HEK293 (cell line): Measurements from ENCODE around the gene COX7A2.

ENCODE experiments used
- CTCF ChIA-PET: fragments of 350-600 bp; formaldehyde crosslinking; extraction: SDS; loops from one replicate; lab custom pipeline; 2021; ENCODE audit warnings: antibody characterized with exemption; lab: Yijun Ruan, JAX
- POLR2A ChIA-PET: fragments of 300-600 bp; formaldehyde crosslinking; extraction: SDS; loops from one replicate; lab custom pipeline; 2020; ENCODE audit warnings: antibody characterized with exemption, inconsistent platforms; lab: Yijun Ruan, JAX
- H3K27ac ChIP-seq: fragments of 200-500 bp; sonication (Bioruptor generic); 2 replicates; pipeline ENCODE4 v1.5.1; 2014; ENCODE audit warnings: low read depth, low read length, control low read depth, inconsistent platforms; ENCODE audit errors: extremely low read depth
- H3K36me3 ChIP-seq, 2 experiments: fragments of 200-500 bp in 1 of 2; sonication (Bioruptor generic) in 1 of 2; 1 replicate in 1 of 2; 2 replicates in 1 of 2; pipeline ENCODE4 v1.5.1; 2014 to 2017; ENCODE audit warnings: inconsistent platforms in 2 of 2, low read length in 2 of 2; ENCODE audit not compliant: control insufficient read depth in 2 of 2, insufficient read depth in 1 of 2
- H3K4me1 ChIP-seq: fragments of 200-500 bp; sonication (Bioruptor generic); 2 replicates; pipeline ENCODE4 v1.5.1; 2014; ENCODE audit warnings: mild to moderate bottlenecking, low read length, inconsistent platforms; ENCODE audit not compliant: control insufficient read depth, insufficient read depth
- H3K4me3 ChIP-seq: 2 replicates; pipeline ENCODE4 v1.5.1; 2011; ENCODE audit warnings: low read depth, mild to moderate bottlenecking, control low read depth, low read length, moderate library complexity
- H3K9me3 ChIP-seq: fragments of 200-500 bp; sonication (Bioruptor generic); 2 replicates; pipeline ENCODE4 v1.5.1; 2014; ENCODE audit warnings: low read depth, low read length, inconsistent platforms; ENCODE audit not compliant: control insufficient read depth, insufficient read depth
- AEBP2 ChIP-seq: fragments of 450-650 bp; formaldehyde crosslinking; IDR thresholded peaks from 2 replicates; pipeline ENCODE4 v1.5.1; 2016; ENCODE audit warnings: missing biosample characterization, missing genetic modification characterization, borderline replicate concordance
- GFI1B ChIP-seq: fragments of 450-650 bp; formaldehyde crosslinking; IDR thresholded peaks from 2 replicates; pipeline ENCODE4 v1.5.1; 2016; ENCODE audit warnings: missing biosample characterization, missing genetic modification characterization
- HOXA7 ChIP-seq: sonication (generic); formaldehyde crosslinking; IDR thresholded peaks from 2 replicates; pipeline ENCODE4 v1.8.1; 2022; ENCODE audit warnings: missing genetic modification reagents, borderline replicate concordance
- HOXC10 ChIP-seq: sonication (generic); formaldehyde crosslinking; IDR thresholded peaks from 2 replicates; pipeline ENCODE4 v1.8.1; 2023; ENCODE audit warnings: mild to moderate bottlenecking, missing genetic modification reagents
- OVOL3 ChIP-seq: fragments of 450-650 bp; formaldehyde crosslinking; IDR thresholded peaks from 2 replicates; pipeline ENCODE4 v1.5.1; 2016; ENCODE audit warnings: missing biosample characterization, missing genetic modification characterization
- PBX3 ChIP-seq: sonication (generic); formaldehyde crosslinking; IDR thresholded peaks from 2 replicates; pipeline ENCODE4 v1.8.1; 2022; ENCODE audit warnings: mild to moderate bottlenecking, moderate library complexity, missing genetic modification reagents
- SCRT1 ChIP-seq: fragments of 450-650 bp; formaldehyde crosslinking; IDR thresholded peaks from 2 replicates; pipeline ENCODE4 v1.5.1; 2016; ENCODE audit warnings: missing biosample characterization, missing genetic modification characterization, borderline replicate concordance
- ZBTB17 ChIP-seq: fragments of 450-650 bp; formaldehyde crosslinking; IDR thresholded peaks from 2 replicates; pipeline ENCODE4 v1.5.1; 2016; ENCODE audit warnings: missing biosample characterization, missing genetic modification characterization
- ZBTB21 ChIP-seq: fragments of 450-650 bp; formaldehyde crosslinking; IDR thresholded peaks from 2 replicates; pipeline ENCODE4 v1.5.1; 2017; ENCODE audit warnings: missing biosample characterization, missing genetic modification characterization
- ZNF19 ChIP-seq: fragments of 450-650 bp; formaldehyde crosslinking; IDR thresholded peaks from 2 replicates; pipeline ENCODE4; 2016; ENCODE audit warnings: missing biosample characterization, missing genetic modification characterization, low read depth
- ZNF221 ChIP-seq: fragments of 450-650 bp; formaldehyde crosslinking; IDR thresholded peaks from 2 replicates; pipeline ENCODE4 v1.5.1; 2017; ENCODE audit warnings: missing biosample characterization, missing genetic modification characterization, borderline replicate concordance
- ZNF223 ChIP-seq: fragments of 450-650 bp; formaldehyde crosslinking; IDR thresholded peaks from 2 replicates; pipeline ENCODE4 v1.5.1; 2016; ENCODE audit warnings: missing biosample characterization, missing genetic modification characterization
- ZNF280C ChIP-seq: fragments of 450-650 bp; formaldehyde crosslinking; IDR thresholded peaks from 2 replicates; pipeline ENCODE4 v1.5.1; 2016; ENCODE audit warnings: missing biosample characterization, missing genetic modification characterization
- ZNF37A ChIP-seq: fragments of 450-650 bp; IDR thresholded peaks from 2 replicates; pipeline ENCODE4 v1.5.1; 2018; ENCODE audit warnings: missing biosample characterization, missing genetic modification characterization
- ZNF404 ChIP-seq: fragments of 450-650 bp; formaldehyde crosslinking; IDR thresholded peaks from 2 replicates; pipeline ENCODE4 v1.5.1; 2017; ENCODE audit warnings: missing biosample characterization, missing genetic modification characterization
- ZNF530 ChIP-seq: fragments of 450-650 bp; formaldehyde crosslinking; IDR thresholded peaks from 2 replicates; pipeline ENCODE4 v1.5.1; 2016; ENCODE audit warnings: low read depth, missing biosample characterization, missing genetic modification characterization
- ZNF777 ChIP-seq: fragments of 450-650 bp; formaldehyde crosslinking; IDR thresholded peaks from 2 replicates; pipeline ENCODE4 v1.5.1; 2017; ENCODE audit warnings: missing biosample characterization, missing genetic modification characterization, borderline replicate concordance
- ZNF843 ChIP-seq: fragments of 450-650 bp; formaldehyde crosslinking; IDR thresholded peaks from 2 replicates; pipeline ENCODE4 v1.5.1; 2016; ENCODE audit warnings: missing biosample characterization, missing genetic modification characterization
- ZSCAN23 ChIP-seq: fragments of 450-650 bp; formaldehyde crosslinking; IDR thresholded peaks from 2 replicates; pipeline ENCODE4 v1.5.1; 2016; ENCODE audit warnings: missing biosample characterization, missing genetic modification characterization
- TF ChIP-seq, protein P1 (sequence below): fragments of 450-650 bp; formaldehyde crosslinking; IDR thresholded peaks from 2 replicates; pipeline ENCODE4 v1.5.1; 2016; ENCODE audit warnings: missing biosample characterization, missing genetic modification characterization, borderline replicate concordance
- TF ChIP-seq, protein P2 (sequence below): fragments of 450-650 bp; formaldehyde crosslinking; IDR thresholded peaks from 2 replicates; pipeline ENCODE4 v1.5.1; 2017; ENCODE audit warnings: missing biosample characterization, missing genetic modification characterization

The COX7A2 gene

DNA sequence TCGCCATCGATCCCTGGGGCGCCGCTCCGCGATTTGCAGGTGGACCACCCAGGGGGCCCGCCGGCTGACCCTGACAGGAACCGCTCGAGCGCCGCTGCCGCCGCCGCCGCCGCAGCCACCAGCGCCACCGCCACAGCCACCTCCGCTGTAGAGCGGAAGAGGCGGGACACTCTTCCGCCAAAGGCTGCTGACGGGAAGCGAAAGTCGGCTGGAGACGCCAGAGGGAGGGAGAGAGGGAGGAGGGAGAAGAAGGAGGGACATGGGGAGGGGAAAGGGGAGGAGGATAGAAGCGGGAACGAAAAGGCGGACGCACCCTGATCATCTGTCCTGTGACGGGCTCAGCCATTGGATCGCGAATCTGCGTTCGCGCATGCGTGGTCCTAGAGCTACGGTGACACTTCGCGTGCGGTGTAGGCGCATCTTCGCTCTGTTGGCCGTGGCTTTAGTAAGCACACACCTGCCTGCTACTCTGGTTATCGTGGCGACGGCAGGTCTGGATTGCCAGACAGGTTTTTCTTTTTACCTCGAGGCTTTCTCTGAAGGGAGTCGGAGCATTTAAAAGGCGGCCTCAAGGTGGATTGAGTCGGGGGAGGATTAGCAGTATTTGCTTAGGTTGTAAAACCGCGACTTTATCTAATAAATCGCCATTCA is 41.2 kb upstream of the COX7A2 start, which contains the start of gene TMEM30A (continued):
- TF ChIP-seq, protein P1, sequence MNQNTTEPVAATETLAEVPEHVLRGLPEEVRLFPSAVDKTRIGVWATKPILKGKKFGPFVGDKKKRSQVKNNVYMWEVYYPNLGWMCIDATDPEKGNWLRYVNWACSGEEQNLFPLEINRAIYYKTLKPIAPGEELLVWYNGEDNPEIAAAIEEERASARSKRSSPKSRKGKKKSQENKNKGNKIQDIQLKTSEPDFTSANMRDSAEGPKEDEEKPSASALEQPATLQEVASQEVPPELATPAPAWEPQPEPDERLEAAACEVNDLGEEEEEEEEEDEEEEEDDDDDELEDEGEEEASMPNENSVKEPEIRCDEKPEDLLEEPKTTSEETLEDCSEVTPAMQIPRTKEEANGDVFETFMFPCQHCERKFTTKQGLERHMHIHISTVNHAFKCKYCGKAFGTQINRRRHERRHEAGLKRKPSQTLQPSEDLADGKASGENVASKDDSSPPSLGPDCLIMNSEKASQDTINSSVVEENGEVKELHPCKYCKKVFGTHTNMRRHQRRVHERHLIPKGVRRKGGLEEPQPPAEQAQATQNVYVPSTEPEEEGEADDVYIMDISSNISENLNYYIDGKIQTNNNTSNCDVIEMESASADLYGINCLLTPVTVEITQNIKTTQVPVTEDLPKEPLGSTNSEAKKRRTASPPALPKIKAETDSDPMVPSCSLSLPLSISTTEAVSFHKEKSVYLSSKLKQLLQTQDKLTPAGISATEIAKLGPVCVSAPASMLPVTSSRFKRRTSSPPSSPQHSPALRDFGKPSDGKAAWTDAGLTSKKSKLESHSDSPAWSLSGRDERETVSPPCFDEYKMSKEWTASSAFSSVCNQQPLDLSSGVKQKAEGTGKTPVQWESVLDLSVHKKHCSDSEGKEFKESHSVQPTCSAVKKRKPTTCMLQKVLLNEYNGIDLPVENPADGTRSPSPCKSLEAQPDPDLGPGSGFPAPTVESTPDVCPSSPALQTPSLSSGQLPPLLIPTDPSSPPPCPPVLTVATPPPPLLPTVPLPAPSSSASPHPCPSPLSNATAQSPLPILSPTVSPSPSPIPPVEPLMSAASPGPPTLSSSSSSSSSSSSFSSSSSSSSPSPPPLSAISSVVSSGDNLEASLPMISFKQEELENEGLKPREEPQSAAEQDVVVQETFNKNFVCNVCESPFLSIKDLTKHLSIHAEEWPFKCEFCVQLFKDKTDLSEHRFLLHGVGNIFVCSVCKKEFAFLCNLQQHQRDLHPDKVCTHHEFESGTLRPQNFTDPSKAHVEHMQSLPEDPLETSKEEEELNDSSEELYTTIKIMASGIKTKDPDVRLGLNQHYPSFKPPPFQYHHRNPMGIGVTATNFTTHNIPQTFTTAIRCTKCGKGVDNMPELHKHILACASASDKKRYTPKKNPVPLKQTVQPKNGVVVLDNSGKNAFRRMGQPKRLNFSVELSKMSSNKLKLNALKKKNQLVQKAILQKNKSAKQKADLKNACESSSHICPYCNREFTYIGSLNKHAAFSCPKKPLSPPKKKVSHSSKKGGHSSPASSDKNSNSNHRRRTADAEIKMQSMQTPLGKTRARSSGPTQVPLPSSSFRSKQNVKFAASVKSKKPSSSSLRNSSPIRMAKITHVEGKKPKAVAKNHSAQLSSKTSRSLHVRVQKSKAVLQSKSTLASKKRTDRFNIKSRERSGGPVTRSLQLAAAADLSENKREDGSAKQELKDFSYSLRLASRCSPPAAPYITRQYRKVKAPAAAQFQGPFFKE: no peak
- TF ChIP-seq ZNF843 (tag by site-specific recombination): no peak
- no peak for TF ChIP-seq ZNF530 (tag by site-specific recombination)
- TF ChIP-seq SCRT1: no peak
- no peak for TF ChIP-seq ZNF777 (tag by site-specific recombination)
- TF ChIP-seq ZNF223: no peak
- TF ChIP-seq ZSCAN23 (tag by site-specific recombination): no peak

DNA sequence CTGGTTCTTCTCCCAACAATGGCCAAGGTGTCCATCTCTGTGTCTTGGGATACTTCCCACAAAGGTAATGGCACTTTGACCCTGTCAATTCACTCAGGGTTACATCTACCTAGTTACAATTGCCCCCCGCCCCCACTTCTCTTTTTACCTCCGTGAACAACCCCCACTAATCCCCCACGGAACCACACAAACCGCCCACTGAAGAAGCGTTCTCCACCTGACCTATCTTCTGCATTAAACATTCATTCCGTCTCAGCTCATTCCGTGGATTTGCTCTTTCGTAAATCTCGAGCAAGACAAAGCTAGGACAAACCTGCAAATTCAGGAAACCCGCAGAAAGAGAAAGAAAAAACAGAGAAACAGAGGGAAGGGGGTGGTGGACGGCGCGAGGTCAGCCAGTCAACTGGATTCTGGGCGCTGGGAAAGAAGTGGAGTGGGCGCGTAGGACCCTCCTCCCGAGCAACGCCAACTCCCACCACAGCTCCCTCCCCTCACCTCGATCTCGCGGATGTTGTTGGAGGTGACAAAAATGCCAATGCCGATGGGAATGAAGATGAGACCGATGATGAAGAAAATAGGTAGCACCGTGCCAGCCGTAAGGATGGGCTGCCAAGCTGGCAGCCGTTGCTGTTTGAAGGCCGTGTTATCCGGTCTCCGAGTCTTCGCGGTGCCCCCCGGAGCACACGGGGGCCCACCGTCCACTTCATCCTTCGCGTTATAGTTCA is 40.5 kb upstream of the COX7A2 start:
- no peaks in the 10 kb centered on the region for H3K9me3 ChIP-seq
- peak overlapping the region; percentile 64 for H3K27ac ChIP-seq
- ChIA-PET CTCF (interaction anchor here (0.6 to 2.3 kb wide), 8 partner anchors 13 to 246 kb away, joined by 3 to 23 read pairs (median 4); no protein-coding TSS in a partner anchor), POLR2A (interaction anchor here (0.7 to 2.1 kb wide), 20 partner anchors 9 to 318 kb away, joined by 3 to 12 read pairs (median 4); partner anchors contain the start of genes COX7A2 and SENP6)
- H3K4me1 ChIP-seq: peaks cover 10% of the 10 kb centered on the region; the same call in 1 of the 2 replicates
- H3K4me3 ChIP-seq: peak overlapping the region; percentile 97
- no peaks in the 10 kb centered on the region for H3K36me3 ChIP-seq
- TF ChIP-seq ZNF404 (tag by site-specific recombination): no peak
- no peak for TF ChIP-seq OVOL3 (tag by site-specific recombination)
- no peak for TF ChIP-seq ZNF280C (tag by site-specific recombination)
- TF ChIP-seq PBX3: no peak
- TF ChIP-seq HOXC10: no peak
- no peak for TF ChIP-seq ZBTB17
- no peak for TF ChIP-seq GFI1B (tag by site-specific recombination)
- TF ChIP-seq, protein P2, sequence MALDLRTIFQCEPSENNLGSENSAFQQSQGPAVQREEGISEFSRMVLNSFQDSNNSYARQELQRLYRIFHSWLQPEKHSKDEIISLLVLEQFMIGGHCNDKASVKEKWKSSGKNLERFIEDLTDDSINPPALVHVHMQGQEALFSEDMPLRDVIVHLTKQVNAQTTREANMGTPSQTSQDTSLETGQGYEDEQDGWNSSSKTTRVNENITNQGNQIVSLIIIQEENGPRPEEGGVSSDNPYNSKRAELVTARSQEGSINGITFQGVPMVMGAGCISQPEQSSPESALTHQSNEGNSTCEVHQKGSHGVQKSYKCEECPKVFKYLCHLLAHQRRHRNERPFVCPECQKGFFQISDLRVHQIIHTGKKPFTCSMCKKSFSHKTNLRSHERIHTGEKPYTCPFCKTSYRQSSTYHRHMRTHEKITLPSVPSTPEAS (tag by site-specific recombination): 0 out of 2 replicates have a peak, but pooled peaks have one; percentile 24
- TF ChIP-seq ZNF37A (tag by site-specific recombination): no peak
- no peak for TF ChIP-seq ZBTB21
- no peak for TF ChIP-seq ZNF19 (tag by site-specific recombination)
- TF ChIP-seq AEBP2 (tag by site-specific recombination): no peak
- no peak for TF ChIP-seq HOXA7 (CRISPR knock-in tag)
- TF ChIP-seq ZNF221 (tag by site-specific recombination): no peak
